Astrocyte (in vitro differentiated cells and primary cell): ENCODE measurements around the gene RNF34. TPM values are rescaled to one million over a fixed set of nuclear protein-coding genes. Genes with fewer than 3 reads are reported as not detected.
"Not testable (repeated sequence)": the region's sequence is repeated elsewhere in the genome, so short reads cannot be mapped to it uniquely, and the experiment has no call there.

ENCODE experiments used
- DNase-seq: peaks from one replicate; pipeline ENCODE4 v3.0.0-alpha.2; 2010; ENCODE audit warnings: low read depth
- FAIRE-seq: peaks from 2 replicates; lab custom pipeline; 2011; peaks lifted over from hg19 to GRCh38; lab: Jason Lieb, UNC
- H2AFZ ChIP-seq: 2 replicates; pipeline ENCODE4 v1.6.0; 2012; ENCODE audit warnings: low read depth, low read length, inconsistent platforms
- H3K27ac ChIP-seq: 2 replicates; pipeline ENCODE4 v1.5.1; 2011; ENCODE audit warnings: low read depth, low read length, inconsistent platforms
- H3K27me3 ChIP-seq: 2 replicates; pipeline ENCODE4 v1.6.0; 2011; ENCODE audit warnings: low read length, inconsistent platforms; ENCODE audit not compliant: insufficient read depth
- H3K36me3 ChIP-seq: 2 replicates; pipeline ENCODE4 v1.5.1; 2011; ENCODE audit warnings: low read length, inconsistent platforms; ENCODE audit not compliant: insufficient read depth
- H3K4me1 ChIP-seq: 2 replicates; pipeline ENCODE4 v1.5.1; 2011; ENCODE audit warnings: low read length, inconsistent platforms; ENCODE audit not compliant: insufficient read depth
- H3K4me2 ChIP-seq: 2 replicates; pipeline ENCODE4 v1.6.0; 2012; ENCODE audit warnings: low read length, inconsistent platforms
- H3K4me3 ChIP-seq: 2 replicates; pipeline ENCODE4 v1.5.1; 2011; ENCODE audit warnings: low read depth, mild to moderate bottlenecking, low read length, inconsistent platforms; ENCODE audit not compliant: insufficient read depth
- H3K79me2 ChIP-seq: 2 replicates; pipeline ENCODE4 v1.6.0; 2012; ENCODE audit warnings: mild to moderate bottlenecking, low read length, inconsistent platforms; ENCODE audit not compliant: insufficient read depth
- H3K9ac ChIP-seq: 2 replicates; pipeline ENCODE4 v1.6.0; 2012; ENCODE audit warnings: mild to moderate bottlenecking, low read length, inconsistent platforms
- H3K9me3 ChIP-seq: 2 replicates; pipeline ENCODE4 v1.5.1; 2012; ENCODE audit warnings: low read depth, mild to moderate bottlenecking, low read length, inconsistent platforms; ENCODE audit not compliant: insufficient read depth
- H4K20me1 ChIP-seq: 2 replicates; pipeline ENCODE4 v1.6.0; 2012; ENCODE audit warnings: low read length, inconsistent platforms; ENCODE audit not compliant: insufficient read depth
- H3K27ac Mint-ChIP-seq: one replicate; pipeline ENCODE4 v1.8.0; 2021; ENCODE audit warnings: mild to moderate bottlenecking, mixed read lengths; ENCODE audit not compliant: unreplicated experiment
- H3K27me3 Mint-ChIP-seq: one replicate; pipeline ENCODE4 v1.8.0; 2021; ENCODE audit warnings: low read depth, mixed read lengths; ENCODE audit not compliant: unreplicated experiment
- H3K36me3 Mint-ChIP-seq: one replicate; pipeline ENCODE4 v1.8.0; 2021; ENCODE audit warnings: low read depth, mixed read lengths; ENCODE audit not compliant: unreplicated experiment
- H3K4me1 Mint-ChIP-seq: one replicate; pipeline ENCODE4 v1.8.0; 2021; ENCODE audit warnings: low read depth, mixed read lengths; ENCODE audit not compliant: unreplicated experiment
- H3K4me3 Mint-ChIP-seq: one replicate; pipeline ENCODE4 v1.8.0; 2021; ENCODE audit warnings: mild to moderate bottlenecking, moderate library complexity, mixed read lengths; ENCODE audit not compliant: unreplicated experiment
- H3K9me3 Mint-ChIP-seq: one replicate; pipeline ENCODE4 v1.8.0; 2021; ENCODE audit warnings: mild to moderate bottlenecking, mixed read lengths; ENCODE audit not compliant: unreplicated experiment
- EZH2 ChIP-seq: IDR thresholded peaks from 2 replicates; pipeline ENCODE4 v1.6.1; 2012; ENCODE audit warnings: mild to moderate bottlenecking, low read length, inconsistent platforms; ENCODE audit not compliant: insufficient read depth
- total RNA-seq: library from RNA; stranded (reverse); gene quantifications from 2 replicates; pipeline ENCODE4 v1.2.1, GENCODE V29; 2021
- TF ChIP-seq, protein P1 (sequence below): IDR thresholded peaks from 2 replicates; pipeline ENCODE4 v1.5.1; 2011; ENCODE audit warnings: low read depth, mild to moderate bottlenecking, inconsistent platforms, low read length, moderate library complexity; ENCODE audit not compliant: insufficient read depth

RNF34 gene
- total RNA-seq, 1 donor from 2014 or later, result 37.7 TPM

DNA sequence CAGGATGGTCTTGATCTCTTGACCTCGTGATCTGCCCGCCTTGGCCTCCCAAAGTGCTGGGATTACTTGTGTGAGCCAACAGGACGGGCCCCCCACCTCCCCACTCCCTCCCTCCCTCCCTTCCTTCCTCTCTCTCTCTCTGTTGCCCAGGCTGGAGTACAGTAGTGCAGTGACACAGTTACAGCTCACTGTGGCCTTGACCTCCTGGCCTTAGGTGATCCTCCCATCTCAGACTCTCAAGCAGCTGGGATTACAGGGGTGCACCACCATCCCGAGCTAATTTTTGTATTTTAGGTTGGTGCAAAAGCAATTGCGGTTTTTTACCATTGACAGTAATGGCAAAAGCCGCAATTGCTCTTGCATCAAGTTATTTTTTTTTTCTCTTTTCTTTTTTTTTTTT is 28.5 kb upstream of the RNF34 start:
- Histone ChIP-seq H3K9me3 (no peaks in the 10 kb centered on the region), H3K4me3 (no peak overlapping the region), H3K36me3 (no peaks in the 10 kb centered on the region), H3K79me2 (no peaks in the 10 kb centered on the region), H4K20me1 (no peaks in the 10 kb centered on the region), H3K27ac (no peak overlapping the region), H3K9ac (no peak overlapping the region), H3K4me2 (no peak overlapping the region), H3K4me1 (no peaks in the 10 kb centered on the region), H3K27me3 (no peaks in the 10 kb centered on the region), H2AFZ (no peak overlapping the region)
- H3K4me1 Mint-ChIP-seq, result no peaks in the 10 kb centered on the region
- H3K36me3 Mint-ChIP-seq, result no peaks in the 10 kb centered on the region
- peaks cover 2% of the 10 kb centered on the region for H3K9me3 Mint-ChIP-seq
- H3K4me3 Mint-ChIP-seq, result no peak overlapping the region
- peaks cover 3% of the 10 kb centered on the region for H3K27me3 Mint-ChIP-seq
- no peak for FAIRE-seq
- no peak for DNase-seq
- no peak for TF ChIP-seq EZH2
- TF ChIP-seq, protein P1, sequence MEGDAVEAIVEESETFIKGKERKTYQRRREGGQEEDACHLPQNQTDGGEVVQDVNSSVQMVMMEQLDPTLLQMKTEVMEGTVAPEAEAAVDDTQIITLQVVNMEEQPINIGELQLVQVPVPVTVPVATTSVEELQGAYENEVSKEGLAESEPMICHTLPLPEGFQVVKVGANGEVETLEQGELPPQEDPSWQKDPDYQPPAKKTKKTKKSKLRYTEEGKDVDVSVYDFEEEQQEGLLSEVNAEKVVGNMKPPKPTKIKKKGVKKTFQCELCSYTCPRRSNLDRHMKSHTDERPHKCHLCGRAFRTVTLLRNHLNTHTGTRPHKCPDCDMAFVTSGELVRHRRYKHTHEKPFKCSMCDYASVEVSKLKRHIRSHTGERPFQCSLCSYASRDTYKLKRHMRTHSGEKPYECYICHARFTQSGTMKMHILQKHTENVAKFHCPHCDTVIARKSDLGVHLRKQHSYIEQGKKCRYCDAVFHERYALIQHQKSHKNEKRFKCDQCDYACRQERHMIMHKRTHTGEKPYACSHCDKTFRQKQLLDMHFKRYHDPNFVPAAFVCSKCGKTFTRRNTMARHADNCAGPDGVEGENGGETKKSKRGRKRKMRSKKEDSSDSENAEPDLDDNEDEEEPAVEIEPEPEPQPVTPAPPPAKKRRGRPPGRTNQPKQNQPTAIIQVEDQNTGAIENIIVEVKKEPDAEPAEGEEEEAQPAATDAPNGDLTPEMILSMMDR, result no peak
- no peak overlapping the region for H3K27ac Mint-ChIP-seq

DNA sequence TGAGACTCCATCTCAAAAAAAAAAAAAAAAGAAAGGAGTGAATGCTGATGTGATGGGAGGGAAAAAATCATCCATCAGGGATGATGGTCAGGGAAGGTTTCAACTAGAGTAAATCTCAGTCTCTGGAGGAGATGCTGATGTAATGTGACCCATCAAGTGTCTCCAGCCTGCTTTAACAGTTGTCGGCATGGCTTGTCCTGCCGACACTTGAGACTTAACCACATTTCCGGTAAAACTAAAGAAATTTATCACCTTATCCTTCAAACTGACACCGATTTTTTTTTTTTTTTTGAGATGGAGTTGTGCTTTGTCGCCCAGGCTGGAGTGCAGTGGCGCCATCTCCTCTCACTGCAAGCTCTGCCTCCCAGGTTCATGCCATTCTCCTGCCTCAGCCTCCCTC is 26.2 kb upstream of the RNF34 start:
- DNase-seq (no peak), FAIRE-seq (no peak)
- no peaks in the 10 kb centered on the region for H3K9me3 ChIP-seq
- H3K27ac ChIP-seq, result no peak overlapping the region
- peaks cover 2% of the 10 kb centered on the region for H3K9me3 Mint-ChIP-seq
- H3K27me3 ChIP-seq, result no peaks in the 10 kb centered on the region
- H3K36me3 ChIP-seq, result no peaks in the 10 kb centered on the region
- no peaks in the 10 kb centered on the region for H3K4me1 Mint-ChIP-seq
- H3K27ac Mint-ChIP-seq, result no peak overlapping the region
- no peak overlapping the region for H3K4me3 Mint-ChIP-seq
- TF ChIP-seq, protein P1, result no peak
- TF ChIP-seq EZH2, result no peak
- no peak overlapping the region for H2AFZ ChIP-seq
- H3K27me3 Mint-ChIP-seq, result peaks cover 3% of the 10 kb centered on the region
- no peak overlapping the region for H3K4me2 ChIP-seq
- no peaks in the 10 kb centered on the region for H3K4me1 ChIP-seq
- no peak overlapping the region for H3K4me3 ChIP-seq
- no peak overlapping the region for H3K9ac ChIP-seq
- no peaks in the 10 kb centered on the region for H4K20me1 ChIP-seq
- H3K79me2 ChIP-seq, result no peaks in the 10 kb centered on the region
- no peaks in the 10 kb centered on the region for H3K36me3 Mint-ChIP-seq

DNA sequence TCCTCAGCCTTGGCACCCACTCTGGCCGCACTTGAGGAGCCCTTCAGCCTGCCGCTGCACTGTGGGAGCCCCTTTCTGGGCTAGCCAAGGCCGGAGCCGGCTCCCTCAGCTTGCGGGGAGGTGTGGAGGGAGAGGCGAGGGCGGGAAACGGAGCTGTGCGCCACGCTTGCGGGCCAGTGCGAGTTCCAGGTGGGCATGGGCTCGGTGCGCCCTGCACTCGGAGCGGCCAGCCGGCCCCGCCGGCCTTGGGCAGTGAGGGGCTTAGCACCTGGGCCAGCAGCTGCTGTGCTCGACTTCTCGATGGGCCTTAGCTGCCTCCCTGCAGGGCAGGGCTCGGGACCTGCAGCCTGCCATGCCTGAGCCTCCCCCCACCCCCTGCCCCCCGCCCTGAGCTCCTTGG is 25.6 kb upstream of the RNF34 start:
- H3K4me2 ChIP-seq, H3K79me2 ChIP-seq, DNase-seq, FAIRE-seq, H3K27ac ChIP-seq, H3K4me1 ChIP-seq, H3K27ac Mint-ChIP-seq, H3K9me3 Mint-ChIP-seq, H2AFZ ChIP-seq, H3K36me3 Mint-ChIP-seq, H3K27me3 Mint-ChIP-seq, H3K27me3 ChIP-seq, H4K20me1 ChIP-seq, H3K4me3 ChIP-seq, H3K4me1 Mint-ChIP-seq, H3K9ac ChIP-seq, H3K36me3 ChIP-seq, H3K9me3 ChIP-seq, H3K4me3 Mint-ChIP-seq: not testable (repeated sequence)

DNA sequence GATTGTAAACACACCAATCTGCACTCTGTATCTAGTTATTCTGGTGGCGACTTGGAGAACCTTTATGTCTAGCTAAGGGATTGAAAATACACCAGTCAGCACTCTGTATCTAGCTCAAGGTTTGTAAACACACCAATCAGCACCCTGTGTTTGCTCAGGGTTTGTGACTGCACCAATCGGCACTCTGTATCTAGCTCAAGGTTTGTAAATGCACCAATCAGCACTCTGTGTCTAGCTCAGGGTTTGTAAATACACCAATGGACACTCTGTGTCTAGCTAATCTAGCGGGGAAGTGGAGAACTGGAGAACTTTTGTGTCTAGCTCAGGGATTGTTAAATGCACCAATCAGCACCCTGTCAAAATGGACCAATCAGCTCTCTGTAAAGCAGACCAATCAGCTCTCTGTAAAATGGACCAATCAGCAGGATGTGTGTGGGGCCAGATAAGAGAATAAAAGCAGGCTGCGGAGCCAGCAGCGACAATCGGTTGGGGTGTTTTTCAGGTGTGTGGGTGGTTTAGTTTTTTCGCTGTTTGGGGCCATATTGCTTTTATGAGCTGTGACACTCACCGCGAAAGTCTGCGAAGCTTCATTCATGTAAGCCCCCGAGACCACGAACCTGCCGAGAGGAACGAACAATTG is 24.9 kb upstream of the RNF34 start:
- FAIRE-seq, result not testable (repeated sequence)

More for the DNA sequence above, 24.9 kb upstream of the RNF34 start:
- not testable (repeated sequence) for H3K36me3 Mint-ChIP-seq, H3K9me3 ChIP-seq, H3K27ac Mint-ChIP-seq, H3K4me3 Mint-ChIP-seq, H3K79me2 ChIP-seq, H3K4me1 Mint-ChIP-seq, DNase-seq, H4K20me1 ChIP-seq, H3K36me3 ChIP-seq, H3K4me1 ChIP-seq, H3K9ac ChIP-seq, H3K9me3 Mint-ChIP-seq, H3K27ac ChIP-seq, H3K4me2 ChIP-seq, H3K4me3 ChIP-seq, H3K27me3 Mint-ChIP-seq, H3K27me3 ChIP-seq, H2AFZ ChIP-seq
